ENCODE results near the gene TK1.

GRCh38 chr17:78132084-78132676, 54.7 kb downstream of the TK1 start:
- no peak for TF ChIP-seq MYC (IDR thresholded peaks at IDR 0.05; ENCODE audit: borderline replicate concordance, low read length)
- TF ChIP-seq KDM1A (IDR thresholded peaks at IDR 0.05; ENCODE audit: low read depth) = no peak
- no peak for TF ChIP-seq POLR2A (IDR thresholded peaks at IDR 0.05; ENCODE audit: low read length)
- no peak for TF ChIP-seq CTCF (IDR thresholded peaks at IDR 0.05)
- TF ChIP-seq RFX5 (IDR thresholded peaks at IDR 0.05) = no peak
- TF ChIP-seq USF2 (IDR thresholded peaks at IDR 0.05) = no peak
- no peak for TF ChIP-seq FOXS1 (CRISPR knock-in tag; IDR thresholded peaks at IDR 0.05)
- no peak for TF ChIP-seq JUN (IDR thresholded peaks at IDR 0.05)
- TF ChIP-seq EP300 (IDR thresholded peaks at IDR 0.05) = no peak
- no peak for TF ChIP-seq RAD21 (conservative IDR thresholded peaks at IDR 0.05 in 1 of 2, IDR thresholded peaks at IDR 0.05 in 1 of 2)
- TF ChIP-seq CHD2 (IDR thresholded peaks at IDR 0.05; ENCODE audit: low read length, partially characterized antibody) = no peak
- TF ChIP-seq BHLHE40 (IDR thresholded peaks at IDR 0.05; ENCODE audit: low read depth, low read length) = no peak
- no peak for TF ChIP-seq CBX8 (IDR thresholded peaks at IDR 0.05)
- no peak for TF ChIP-seq CHD4 (IDR thresholded peaks at IDR 0.05; ENCODE audit: borderline replicate concordance)
